HCT116 (cell line): Measurements from ENCODE around the gene FZR1. TPM values are rescaled to one million over a fixed set of nuclear protein-coding genes. Genes with fewer than 3 reads are reported as not detected.

Source experiments
- ATAC-seq: fragments of 200-7000 bp; cut with Tn5 transposase; 2 replicates; pipeline ENCODE4 v1.9.1; 2020; ENCODE audit warnings: mild to moderate bottlenecking, moderate library complexity
- BruUV-seq: library from RNA; stranded (reverse); fragments of 400-500 nt; replicated peaks from 2 replicates; lab custom pipeline; 2021; lab: Mats Ljungman, UMichigan
- CTCF ChIA-PET: fragments of 300-600 bp; sonication (Branson Sonifier 250); formaldehyde crosslinking; loops from one replicate; lab custom pipeline; 2021; ENCODE audit warnings: antibody characterized with exemption; lab: Charles Lee
- POLR2A ChIA-PET: fragments of 300-600, 350-600 bp; sonication (Branson Sonifier 250); formaldehyde crosslinking; loops from one replicate; lab custom pipeline; 2021; ENCODE audit warnings: antibody characterized with exemption; lab: Charles Lee
- RAD21 ChIA-PET, 2 experiments: fragments of 300-600 bp; sonication (Branson Sonifier 250); formaldehyde crosslinking; loops; one replicate each; lab custom pipeline; 2023; ENCODE audit warnings: low total read pairs in 2 of 2; ENCODE audit not compliant: uncharacterized antibody in 2 of 2, unreplicated experiment in 2 of 2, low non-redundant PET in 1 of 2; lab: Charles Lee
- DNase-seq: peaks from one replicate; pipeline ENCODE4 v3.0.0-alpha.2; 2010; ENCODE audit warnings: low read depth, low spot score
- H2AFZ ChIP-seq: fragments of 200-600 bp; shearing (Covaris generic), sonication (generic); 2 replicates; pipeline ENCODE4 v1.6.1; 2017; ENCODE audit warnings: low read depth, mixed run types, mixed read lengths, antibody characterized with exemption, low read length; ENCODE audit not compliant: poor library complexity, severe bottlenecking
- H3K27ac ChIP-seq: 2 replicates; pipeline ENCODE4 v1.5.1; 2012; ENCODE audit warnings: low read depth, low read length
- H3K27me3 ChIP-seq: fragments of 200-600 bp; sonication (generic); 2 replicates; pipeline ENCODE4 v1.6.1; 2016; ENCODE audit warnings: mixed run types, low read length, mixed read lengths; ENCODE audit not compliant: insufficient read depth
- H3K36me3 ChIP-seq, 2 experiments: fragments of 200-500 bp in 1 of 2; fragments of 200-600 bp in 1 of 2; sonication (Bioruptor generic) in 1 of 2; sonication (generic) in 1 of 2; 2 replicates each; pipeline versions ENCODE4 v1.5.1 to v1.6.1; 2014 to 2016; ENCODE audit warnings: low read length in 2 of 2, inconsistent platforms in 1 of 2, mixed read lengths in 1 of 2, mixed run types in 1 of 2; ENCODE audit not compliant: insufficient read depth in 2 of 2, control insufficient read depth in 1 of 2
- H3K4me1 ChIP-seq, 2 experiments: fragments of 200-600 bp in 1 of 2; sonication (generic) in 1 of 2; 2 replicates each; pipeline versions ENCODE4 v1.5.1 to v1.6.1; 2012 to 2017; ENCODE audit warnings: low read length in 2 of 2, inconsistent platforms in 1 of 2, mild to moderate bottlenecking in 1 of 2, mixed read lengths in 1 of 2, mixed run types in 1 of 2, moderate library complexity in 1 of 2; ENCODE audit not compliant: insufficient read depth in 2 of 2, control insufficient read depth in 1 of 2
- H3K4me2 ChIP-seq: fragments of 200-600 bp; sonication (generic); 2 replicates; pipeline ENCODE4 v1.6.1; 2017; ENCODE audit warnings: mixed run types, low read length, mixed read lengths
- H3K4me3 ChIP-seq, 2 experiments: fragments of 200-600 bp in 1 of 2; sonication (generic) in 1 of 2; replicated peaks in 1 of 2; 2 replicates each; pipeline ENCODE4 v1.5.1; 2011 to 2016; ENCODE audit warnings: low read length in 2 of 2, control low read depth in 1 of 2, low read depth in 1 of 2, mild to moderate bottlenecking in 1 of 2, mixed read lengths in 1 of 2, mixed run types in 1 of 2
- H3K79me2 ChIP-seq: fragments of 200-600 bp; sonication (generic); 2 replicates; pipeline ENCODE4 v1.6.1; 2017; ENCODE audit warnings: mild to moderate bottlenecking, mixed run types, low read length, moderate library complexity, mixed read lengths; ENCODE audit not compliant: insufficient read depth
- H3K9ac ChIP-seq: fragments of 200-600 bp; sonication (generic); 2 replicates; pipeline ENCODE4 v1.6.1; 2016; ENCODE audit warnings: low read length, mixed read lengths
- H3K9me2 ChIP-seq: fragments of 200-600 bp; sonication (generic), shearing (Covaris generic); 2 replicates; pipeline ENCODE4 v1.6.1; 2017; ENCODE audit warnings: mixed run types, mild to moderate bottlenecking, moderate library complexity; ENCODE audit not compliant: insufficient read depth
- H3K9me3 ChIP-seq, 2 experiments: fragments of 200-500 bp in 1 of 2; fragments of 200-600 bp in 1 of 2; sonication (Bioruptor generic) in 1 of 2; sonication (generic) in 1 of 2; 2 replicates each; pipeline ENCODE4 v1.6.1; 2014 to 2017; ENCODE audit warnings: low read length in 2 of 2, mixed read lengths in 2 of 2, inconsistent platforms in 1 of 2, low read depth in 1 of 2, mild to moderate bottlenecking in 1 of 2, mixed run types in 1 of 2, moderate library complexity in 1 of 2; ENCODE audit not compliant: control insufficient read depth in 1 of 2, insufficient read depth in 1 of 2
- H4K20me1 ChIP-seq: fragments of 200-600 bp; sonication (generic), shearing (Covaris generic); 2 replicates; pipeline ENCODE4 v1.6.1; 2017; ENCODE audit warnings: mixed run types, mild to moderate bottlenecking, moderate library complexity; ENCODE audit not compliant: insufficient read depth
- CEBPB ChIP-seq: IDR thresholded peaks from 2 replicates; pipeline ENCODE4 v1.6.1; 2012; ENCODE audit warnings: low read depth
- EGR1 ChIP-seq: IDR thresholded peaks from 2 replicates; pipeline ENCODE4 v1.6.1; 2012; ENCODE audit warnings: low read depth
- ELF1 ChIP-seq: IDR thresholded peaks from 2 replicates; pipeline ENCODE4 v1.6.1; 2012; ENCODE audit warnings: low read depth, borderline replicate concordance
- EZH2 ChIP-seq: fragments of 200-600 bp; sonication (generic); IDR thresholded peaks from 2 replicates; pipeline ENCODE4 v1.6.1; 2017; ENCODE audit warnings: antibody characterized with exemption, mixed run types
- EZH2phosphoT487 ChIP-seq: fragments of 200-600 bp; IDR thresholded peaks from 2 replicates; pipeline ENCODE4 v1.6.1; 2018; ENCODE audit warnings: antibody characterized with exemption, borderline replicate concordance
- FOSL1 ChIP-seq: IDR thresholded peaks from 2 replicates; pipeline ENCODE4 v1.6.1; 2012; ENCODE audit warnings: low read depth
- JUND ChIP-seq: IDR thresholded peaks from 2 replicates; pipeline ENCODE4 v1.6.1; 2012
- MAX ChIP-seq: IDR thresholded peaks from 2 replicates; pipeline ENCODE4 v1.6.1; 2012
- POLR2A ChIP-seq: IDR thresholded peaks from 2 replicates; pipeline ENCODE4 v1.7.0; 2011; ENCODE audit warnings: borderline replicate concordance; ENCODE audit not compliant: insufficient read depth, insufficient read length; ENCODE audit errors: extremely low read depth
- POLR2AphosphoS5 ChIP-seq: IDR thresholded peaks from 2 replicates; pipeline ENCODE4 v1.6.1; 2011; ENCODE audit warnings: mild to moderate bottlenecking, low read depth, low read length, moderate library complexity
- RAD21 ChIP-seq: IDR thresholded peaks from 2 replicates; pipeline ENCODE4 v1.6.1; 2012; ENCODE audit warnings: low read depth, mild to moderate bottlenecking
- SIN3A ChIP-seq: IDR thresholded peaks from 2 replicates; pipeline ENCODE4 v1.6.1; 2012; ENCODE audit warnings: low read depth
- SP1 ChIP-seq: IDR thresholded peaks from 2 replicates; pipeline ENCODE4 v1.6.1; 2012; ENCODE audit warnings: low read depth
- SRF ChIP-seq: IDR thresholded peaks from 2 replicates; pipeline ENCODE4 v1.6.1; 2012; ENCODE audit warnings: low read depth
- TCF7L2 ChIP-seq: IDR thresholded peaks from 2 replicates; pipeline ENCODE4 v1.7.0; 2011; ENCODE audit warnings: borderline replicate concordance, inconsistent platforms; ENCODE audit not compliant: insufficient read depth, insufficient read length; ENCODE audit errors: extremely low read depth
- ZFX ChIP-seq: fragments of 450-650 bp; IDR thresholded peaks from 2 replicates; pipeline ENCODE4 v1.6.1; 2017
- ZNF274 ChIP-seq: fragments of 200-500 bp; sonication (Bioruptor generic); IDR thresholded peaks from 2 replicates; pipeline ENCODE4 v1.6.1; 2014; ENCODE audit warnings: mild to moderate bottlenecking, low read depth, low read length, inconsistent platforms
- intact Hi-C: fragments of 100-400 bp; cut with micrococcal nuclease; formaldehyde crosslinking; loops from 2 replicates; pipeline ENCODE4 v1.10.0; 2022
- total RNA-seq: library from RNA; stranded (reverse); gene quantifications from one replicate; pipeline ENCODE4 v1.2.1, GENCODE V29; 2021; ENCODE audit not compliant: unreplicated experiment
- TF ChIP-seq, protein P1 (sequence below): IDR thresholded peaks from 2 replicates; pipeline ENCODE4 v1.6.1; 2011; ENCODE audit warnings: mild to moderate bottlenecking, low read length, moderate library complexity; ENCODE audit not compliant: insufficient replicate concordance; ENCODE audit errors: extremely low read depth
- TF ChIP-seq, protein P2 (sequence below), 3 experiments: fragments of 200-600 bp in 1 of 3; sonication (generic) in 1 of 3; IDR thresholded peaks in 2 of 3; conservative IDR thresholded peaks in 1 of 3; 2 replicates each; pipeline ENCODE4 v1.5.1; 2012 to 2017; ENCODE audit warnings: low read depth in 2 of 3, low read length in 2 of 3, antibody characterized with exemption in 1 of 3, borderline replicate concordance in 1 of 3, control low read depth in 1 of 3, mild to moderate bottlenecking in 1 of 3, mixed read lengths in 1 of 3, mixed run types in 1 of 3, moderate library complexity in 1 of 3; ENCODE audit not compliant: insufficient read depth in 1 of 3

Gene FZR1
- total RNA-seq, 1 experiment from 2014 or later: 60.3 TPM

GRCh38 chr19:3557461-3558248, 51.5 kb downstream of the FZR1 start, which contains the start of gene MFSD12:
Gene MFSD12, minus strand, starts transcription at chr19:3557586. Its CDS starts 183 bp downstream, at chr19:3557403.
- BruUV-seq: TSS peak; percentile 59
- Histone ChIP-seq H3K27ac (peak within 1 kb of the TSS; percentile 95), H3K79me2 (peaks cover 43% of the 10 kb centered on the region), H3K4me1 (peaks cover 25 to 65% of the 10 kb centered on the region in 2 experiments), H3K9me3 (no peaks in the 10 kb centered on the region), H3K9ac (peak within 1 kb of the TSS; percentile 95), H3K36me3 (peaks cover 0 to 11% of the 10 kb centered on the region in 2 experiments; a peak in 1 of 4 replicates), H3K4me2 (peak within 1 kb of the TSS; percentile 97), H3K9me2 (no peaks in the 10 kb centered on the region), H4K20me1 (peaks cover 8% of the 10 kb centered on the region; the same call in 1 of the 2 replicates), H3K4me3 (peak within 1 kb of the TSS; percentile 95 to 99), H2AFZ (no peak within 1 kb of the TSS), H3K27me3 (no peaks in the 10 kb centered on the region)
- peak; percentile 83 for DNase-seq
- intact Hi-C loops: no loop called here
- CTCF ChIA-PET: interaction anchor here (0.6 to 1.3 kb wide), 2 partner anchors 13 to 411 kb away, joined by 3 read pairs; no protein-coding TSS in a partner anchor
- ATAC-seq: peak; percentile 86
- RAD21 ChIA-PET: interaction anchor here in 1 of 2 experiments (0.6 kb wide), 1 partner anchor 22 kb away, joined by 3 read pairs; no protein-coding TSS in a partner anchor
- POLR2A ChIA-PET: interaction anchor here (0.6 to 1.4 kb wide), 3 partner anchors 17 to 273 kb away, joined by 3 read pairs; no protein-coding TSS in a partner anchor
- TF ChIP-seq CEBPB (no peak), TCF7L2 (no peak), EZH2phosphoT487 (no peak), MAX (peak; percentile 87), ZNF274 (no peak), SRF (no peak), ZFX (no peak; the same call in 1 of the 2 replicates), SIN3A (peak; percentile 81; the same call in 1 of the 2 replicates), JUND (no peak), POLR2AphosphoS5 (peak; percentile 87), POLR2A (peak; percentile 36), FOSL1 (peak; percentile 90), EGR1 (no peak), RAD21 (no peak), SP1 (peak; percentile 98), EZH2 (no peak), ELF1 (no peak)
- TF ChIP-seq, protein P1, sequence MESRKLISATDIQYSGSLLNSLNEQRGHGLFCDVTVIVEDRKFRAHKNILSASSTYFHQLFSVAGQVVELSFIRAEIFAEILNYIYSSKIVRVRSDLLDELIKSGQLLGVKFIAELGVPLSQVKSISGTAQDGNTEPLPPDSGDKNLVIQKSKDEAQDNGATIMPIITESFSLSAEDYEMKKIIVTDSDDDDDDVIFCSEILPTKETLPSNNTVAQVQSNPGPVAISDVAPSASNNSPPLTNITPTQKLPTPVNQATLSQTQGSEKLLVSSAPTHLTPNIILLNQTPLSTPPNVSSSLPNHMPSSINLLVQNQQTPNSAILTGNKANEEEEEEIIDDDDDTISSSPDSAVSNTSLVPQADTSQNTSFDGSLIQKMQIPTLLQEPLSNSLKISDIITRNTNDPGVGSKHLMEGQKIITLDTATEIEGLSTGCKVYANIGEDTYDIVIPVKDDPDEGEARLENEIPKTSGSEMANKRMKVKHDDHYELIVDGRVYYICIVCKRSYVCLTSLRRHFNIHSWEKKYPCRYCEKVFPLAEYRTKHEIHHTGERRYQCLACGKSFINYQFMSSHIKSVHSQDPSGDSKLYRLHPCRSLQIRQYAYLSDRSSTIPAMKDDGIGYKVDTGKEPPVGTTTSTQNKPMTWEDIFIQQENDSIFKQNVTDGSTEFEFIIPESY: no peak
- TF ChIP-seq, protein P2, sequence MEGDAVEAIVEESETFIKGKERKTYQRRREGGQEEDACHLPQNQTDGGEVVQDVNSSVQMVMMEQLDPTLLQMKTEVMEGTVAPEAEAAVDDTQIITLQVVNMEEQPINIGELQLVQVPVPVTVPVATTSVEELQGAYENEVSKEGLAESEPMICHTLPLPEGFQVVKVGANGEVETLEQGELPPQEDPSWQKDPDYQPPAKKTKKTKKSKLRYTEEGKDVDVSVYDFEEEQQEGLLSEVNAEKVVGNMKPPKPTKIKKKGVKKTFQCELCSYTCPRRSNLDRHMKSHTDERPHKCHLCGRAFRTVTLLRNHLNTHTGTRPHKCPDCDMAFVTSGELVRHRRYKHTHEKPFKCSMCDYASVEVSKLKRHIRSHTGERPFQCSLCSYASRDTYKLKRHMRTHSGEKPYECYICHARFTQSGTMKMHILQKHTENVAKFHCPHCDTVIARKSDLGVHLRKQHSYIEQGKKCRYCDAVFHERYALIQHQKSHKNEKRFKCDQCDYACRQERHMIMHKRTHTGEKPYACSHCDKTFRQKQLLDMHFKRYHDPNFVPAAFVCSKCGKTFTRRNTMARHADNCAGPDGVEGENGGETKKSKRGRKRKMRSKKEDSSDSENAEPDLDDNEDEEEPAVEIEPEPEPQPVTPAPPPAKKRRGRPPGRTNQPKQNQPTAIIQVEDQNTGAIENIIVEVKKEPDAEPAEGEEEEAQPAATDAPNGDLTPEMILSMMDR (IDR thresholded peaks at IDR 0.05 in 2 of 3, conservative IDR thresholded peaks at IDR 0.05 in 1 of 3; ENCODE audit: borderline replicate concordance in 1 of 3, insufficient read depth in 1 of 3, low read depth in 2 of 3, low read length in 2 of 3): no peak
